DND-41 (cell line): ENCODE data around the gene INPP5A.

Experiments
- CTCF ChIP-seq: IDR thresholded peaks from 2 replicates; pipeline ENCODE4 v1.5.1; 2012; ENCODE audit warnings: borderline replicate concordance, low read length, moderate library complexity, mild to moderate bottlenecking; ENCODE audit not compliant: poor library complexity, severe bottlenecking; ENCODE audit errors: extremely low read depth
- EZH2 ChIP-seq: IDR thresholded peaks from 3 replicates; pipeline ENCODE4 v1.6.1; 2012; ENCODE audit warnings: borderline replicate concordance, low read depth, mild to moderate bottlenecking, moderate library complexity, low read length, inconsistent platforms; ENCODE audit not compliant: severe bottlenecking

GRCh38 chr10:132640326-132641125, 102.9 kb downstream of the INPP5A start:
- no peak for TF ChIP-seq CTCF
- no peak for TF ChIP-seq EZH2
